HEK293 (cell line): Measurements from ENCODE around the gene NR3C2.

Experiments used
- CTCF ChIA-PET: fragments of 350-600 bp; formaldehyde crosslinking; extraction: SDS; loops from one replicate; lab custom pipeline; 2021; ENCODE audit warnings: antibody characterized with exemption; lab: Yijun Ruan, JAX
- POLR2A ChIA-PET: fragments of 300-600 bp; formaldehyde crosslinking; extraction: SDS; loops from one replicate; lab custom pipeline; 2020; ENCODE audit warnings: antibody characterized with exemption, inconsistent platforms; lab: Yijun Ruan, JAX
- H3K27ac ChIP-seq: fragments of 200-500 bp; sonication (Bioruptor generic); 2 replicates; pipeline ENCODE4 v1.5.1; 2014; ENCODE audit warnings: low read depth, low read length, control low read depth, inconsistent platforms; ENCODE audit errors: extremely low read depth
- H3K36me3 ChIP-seq, 2 experiments: fragments of 200-500 bp in 1 of 2; sonication (Bioruptor generic) in 1 of 2; 1 replicate in 1 of 2; 2 replicates in 1 of 2; pipeline ENCODE4 v1.5.1; 2014 to 2017; ENCODE audit warnings: inconsistent platforms in 2 of 2, low read length in 2 of 2; ENCODE audit not compliant: control insufficient read depth in 2 of 2, insufficient read depth in 1 of 2
- H3K4me1 ChIP-seq: fragments of 200-500 bp; sonication (Bioruptor generic); 2 replicates; pipeline ENCODE4 v1.5.1; 2014; ENCODE audit warnings: mild to moderate bottlenecking, low read length, inconsistent platforms; ENCODE audit not compliant: control insufficient read depth, insufficient read depth
- H3K4me3 ChIP-seq: 2 replicates; pipeline ENCODE4 v1.5.1; 2011; ENCODE audit warnings: low read depth, mild to moderate bottlenecking, control low read depth, low read length, moderate library complexity
- H3K9me3 ChIP-seq: fragments of 200-500 bp; sonication (Bioruptor generic); 2 replicates; pipeline ENCODE4 v1.5.1; 2014; ENCODE audit warnings: low read depth, low read length, inconsistent platforms; ENCODE audit not compliant: control insufficient read depth, insufficient read depth
- ATF2 ChIP-seq: fragments of 450-650 bp; formaldehyde crosslinking; IDR thresholded peaks from 2 replicates; pipeline ENCODE4 v1.5.1; 2016; ENCODE audit warnings: missing biosample characterization, missing genetic modification characterization, low read depth
- GLIS1 ChIP-seq: fragments of 450-650 bp; formaldehyde crosslinking; IDR thresholded peaks from 2 replicates; pipeline ENCODE4 v1.5.1; 2016; ENCODE audit warnings: missing biosample characterization, missing genetic modification characterization
- HIC1 ChIP-seq: fragments of 450-650 bp; formaldehyde crosslinking; IDR thresholded peaks from 2 replicates; pipeline ENCODE4 v1.5.1; 2016; ENCODE audit warnings: missing biosample characterization, missing genetic modification characterization
- IKZF3 ChIP-seq: fragments of 450-650 bp; IDR thresholded peaks from 2 replicates; pipeline ENCODE4 v1.5.0; 2018; ENCODE audit warnings: missing biosample characterization, mild to moderate bottlenecking, missing genetic modification characterization, moderate library complexity
- OSR2 ChIP-seq: fragments of 450-650 bp; formaldehyde crosslinking; IDR thresholded peaks from 2 replicates; pipeline ENCODE4 v1.5.1; 2016; ENCODE audit warnings: missing biosample characterization, missing genetic modification characterization
- OVOL3 ChIP-seq: fragments of 450-650 bp; formaldehyde crosslinking; IDR thresholded peaks from 2 replicates; pipeline ENCODE4 v1.5.1; 2016; ENCODE audit warnings: missing biosample characterization, missing genetic modification characterization
- SP7 ChIP-seq: fragments of 450-650 bp; formaldehyde crosslinking; IDR thresholded peaks from 2 replicates; pipeline ENCODE4 v1.5.1; 2016; ENCODE audit warnings: missing biosample characterization, missing genetic modification characterization
- ZBTB1 ChIP-seq: fragments of 450-650 bp; formaldehyde crosslinking; IDR thresholded peaks from 2 replicates; pipeline ENCODE4 v1.5.1; 2016; ENCODE audit warnings: missing biosample characterization, missing genetic modification characterization
- ZBTB17 ChIP-seq: fragments of 450-650 bp; formaldehyde crosslinking; IDR thresholded peaks from 2 replicates; pipeline ENCODE4 v1.5.1; 2016; ENCODE audit warnings: missing biosample characterization, missing genetic modification characterization
- ZBTB49 ChIP-seq: fragments of 450-650 bp; formaldehyde crosslinking; IDR thresholded peaks from 2 replicates; pipeline ENCODE4 v1.5.1; 2016; ENCODE audit warnings: missing biosample characterization, missing genetic modification characterization, low read depth
- ZEB2 ChIP-seq: fragments of 450-650 bp; formaldehyde crosslinking; IDR thresholded peaks from 2 replicates; pipeline ENCODE4 v1.5.1; 2016; ENCODE audit warnings: missing biosample characterization, missing genetic modification characterization
- ZNF138 ChIP-seq: fragments of 450-650 bp; formaldehyde crosslinking; IDR thresholded peaks from 2 replicates; pipeline ENCODE4 v1.5.1; 2016; ENCODE audit warnings: missing biosample characterization, missing genetic modification characterization, borderline replicate concordance
- ZNF311 ChIP-seq: fragments of 450-650 bp; formaldehyde crosslinking; IDR thresholded peaks from 2 replicates; pipeline ENCODE4 v1.5.1; 2017; ENCODE audit warnings: missing biosample characterization, missing genetic modification characterization, borderline replicate concordance
- ZNF335 ChIP-seq: fragments of 450-650 bp; formaldehyde crosslinking; conservative IDR thresholded peaks from 2 replicates; pipeline ENCODE4 v1.5.1; 2016; ENCODE audit warnings: missing biosample characterization, missing genetic modification characterization
- ZNF366 ChIP-seq: fragments of 450-650 bp; formaldehyde crosslinking; conservative IDR thresholded peaks from 2 replicates; pipeline ENCODE4 v1.5.1; 2016; ENCODE audit warnings: missing biosample characterization, missing genetic modification characterization
- ZNF394 ChIP-seq: fragments of 450-650 bp; formaldehyde crosslinking; IDR thresholded peaks from 2 replicates; pipeline ENCODE4 v1.5.1; 2016; ENCODE audit warnings: missing biosample characterization, missing genetic modification characterization, mild to moderate bottlenecking, moderate library complexity, borderline replicate concordance
- ZNF473 ChIP-seq: fragments of 450-650 bp; formaldehyde crosslinking; IDR thresholded peaks from 2 replicates; pipeline ENCODE4 v1.5.1; 2017; ENCODE audit warnings: missing biosample characterization, missing genetic modification characterization
- ZNF513 ChIP-seq: fragments of 450-650 bp; IDR thresholded peaks from 2 replicates; pipeline ENCODE4 v1.5.1; 2018; ENCODE audit warnings: missing biosample characterization, missing genetic modification characterization
- ZNF561 ChIP-seq: fragments of 450-650 bp; IDR thresholded peaks from 2 replicates; pipeline ENCODE4 v1.5.1; 2018; ENCODE audit warnings: missing biosample characterization, missing genetic modification characterization, borderline replicate concordance
- ZNF571 ChIP-seq: fragments of 450-650 bp; formaldehyde crosslinking; IDR thresholded peaks from 2 replicates; pipeline ENCODE4 v1.5.0; 2017; ENCODE audit warnings: missing biosample characterization, missing genetic modification characterization
- ZNF596 ChIP-seq: fragments of 450-650 bp; IDR thresholded peaks from 2 replicates; pipeline ENCODE4 v1.5.0; 2018; ENCODE audit warnings: missing biosample characterization, mild to moderate bottlenecking, missing genetic modification characterization, moderate library complexity
- ZNF664 ChIP-seq: fragments of 450-650 bp; formaldehyde crosslinking; IDR thresholded peaks from 2 replicates; pipeline ENCODE4 v1.5.1; 2016; ENCODE audit warnings: missing biosample characterization, missing genetic modification characterization
- ZNF692 ChIP-seq: fragments of 450-650 bp; formaldehyde crosslinking; IDR thresholded peaks from 2 replicates; pipeline ENCODE4 v1.5.1; 2016; ENCODE audit warnings: missing biosample characterization, missing genetic modification characterization
- ZNF701 ChIP-seq: fragments of 450-650 bp; formaldehyde crosslinking; IDR thresholded peaks from 2 replicates; pipeline ENCODE4 v1.5.1; 2016; ENCODE audit warnings: missing biosample characterization, missing genetic modification characterization
- ZNF792 ChIP-seq: fragments of 450-650 bp; formaldehyde crosslinking; IDR thresholded peaks from 2 replicates; pipeline ENCODE4 v1.5.1; 2016; ENCODE audit warnings: missing biosample characterization, missing genetic modification characterization
- ZNF830 ChIP-seq: fragments of 450-650 bp; IDR thresholded peaks from 2 replicates; pipeline ENCODE4 v1.5.0; 2018; ENCODE audit warnings: missing biosample characterization, missing genetic modification characterization, low read depth, mild to moderate bottlenecking, moderate library complexity
- ZNF843 ChIP-seq: fragments of 450-650 bp; formaldehyde crosslinking; IDR thresholded peaks from 2 replicates; pipeline ENCODE4 v1.5.1; 2016; ENCODE audit warnings: missing biosample characterization, missing genetic modification characterization

NR3C2 gene

GRCh38 chr4:148054275-148054674, 387.9 kb downstream of the NR3C2 start (continued):
- TF ChIP-seq ZNF311 (tag by site-specific recombination) (no peak), ZNF366 (tag by site-specific recombination) (no peak; the same call in 1 of the 2 replicates), ZNF701 (no peak), ZNF792 (tag by site-specific recombination) (no peak), ZNF596 (tag by site-specific recombination) (0 out of 2 replicates have a peak, but pooled peaks have one; percentile 8), ZNF664 (tag by site-specific recombination) (no peak)

GRCh38 chr4:148053298-148054003, 388.8 kb downstream of the NR3C2 start:
- CTCF ChIA-PET = interaction anchor here (1.2 kb wide), 1 partner anchor 9 kb away, joined by 3 read pairs; no protein-coding TSS in a partner anchor
- H3K36me3 ChIP-seq = no peaks in the 10 kb centered on the region
- no peaks in the 10 kb centered on the region for H3K9me3 ChIP-seq
- H3K4me3 ChIP-seq = no peak overlapping the region
- peak overlapping the region; percentile 80 for H3K27ac ChIP-seq
- peaks cover 29% of the 10 kb centered on the region for H3K4me1 ChIP-seq
- POLR2A ChIA-PET = no interaction called here
- TF ChIP-seq IKZF3 (tag by site-specific recombination) (peak; percentile 66; the same call in 1 of the 2 replicates), ZNF366 (tag by site-specific recombination) (0 out of 2 replicates have a peak, but pooled peaks have one; percentile 19), ZNF843 (tag by site-specific recombination) (peak; percentile 51; the same call in 1 of the 2 replicates), ZNF394 (tag by site-specific recombination) (no peak), ZNF571 (tag by site-specific recombination) (no peak), ATF2 (tag by site-specific recombination) (no peak), ZNF138 (tag by site-specific recombination) (no peak), OVOL3 (no peak), SP7 (tag by site-specific recombination) (peak; percentile 53), HIC1 (tag by site-specific recombination) (0 out of 2 replicates have a peak, but pooled peaks have one; percentile 36), ZEB2 (tag by site-specific recombination) (0 out of 2 replicates have a peak, but pooled peaks have one; percentile 18), OSR2 (tag by site-specific recombination) (peak; percentile 31; the same call in 1 of the 2 replicates), ZNF692 (tag by site-specific recombination) (0 out of 2 replicates have a peak, but pooled peaks have one; percentile 24), ZNF335 (0 out of 2 replicates have a peak, but pooled peaks have one; percentile 39), GLIS1 (tag by site-specific recombination) (peak; percentile 51), ZNF561 (tag by site-specific recombination) (peak; percentile 44; the same call in 1 of the 2 replicates), ZBTB49 (tag by site-specific recombination) (no peak), ZNF473 (tag by site-specific recombination) (no peak), ZBTB17 (peak; percentile 56), ZNF830 (tag by site-specific recombination) (no peak), ZBTB1 (no peak), ZNF513 (tag by site-specific recombination) (0 out of 2 replicates have a peak, but pooled peaks have one; percentile 33)
